Keratinocyte (primary cell): ENCODE measurements around the gene STK38. TPM values are rescaled to one million over a fixed set of nuclear protein-coding genes. Genes with fewer than 3 reads are reported as not detected.

Experiments used
- DNase-seq: peaks from one replicate; pipeline ENCODE4 v3.0.0-alpha.2; 2011; ENCODE audit warnings: low read depth, missing footprints, low spot score
- FAIRE-seq: peaks from 2 replicates; lab custom pipeline; 2011; peaks lifted over from hg19 to GRCh38; lab: Jason Lieb, UNC
- H2AFZ ChIP-seq: 2 replicates; pipeline ENCODE4 v1.6.0; 2012; ENCODE audit warnings: low read length, control low read depth, inconsistent platforms; ENCODE audit not compliant: control insufficient read depth
- H3K27ac ChIP-seq: 2 replicates; pipeline ENCODE4 v1.5.1; 2011; ENCODE audit warnings: low read length; ENCODE audit not compliant: control insufficient read depth, insufficient read depth
- H3K27me3 ChIP-seq: 3 replicates; pipeline ENCODE4 v1.6.0; 2011; ENCODE audit warnings: low read length; ENCODE audit not compliant: control insufficient read depth, insufficient read depth; ENCODE audit errors: extremely low read depth
- H3K36me3 ChIP-seq, 2 experiments: 2 replicates in 1 of 2; 3 replicates in 1 of 2; pipeline ENCODE4 v1.5.1; 2011; ENCODE audit warnings: low read length in 2 of 2, mild to moderate bottlenecking in 1 of 2; ENCODE audit not compliant: control insufficient read depth in 2 of 2, insufficient read depth in 2 of 2; ENCODE audit errors: extremely low read depth in 1 of 2
- H3K4me1 ChIP-seq: 3 replicates; pipeline ENCODE4 v1.5.1; 2011; ENCODE audit warnings: low read length; ENCODE audit not compliant: control insufficient read depth, insufficient read depth; ENCODE audit errors: extremely low read depth
- H3K4me2 ChIP-seq: 3 replicates; pipeline ENCODE4 v1.6.0; 2011; ENCODE audit warnings: low read depth, low read length; ENCODE audit not compliant: control insufficient read depth, insufficient read depth; ENCODE audit errors: extremely low read depth
- H3K4me3 ChIP-seq, 3 experiments: fragments of 200-600 bp in 1 of 3; sonication (generic) in 1 of 3; 2 replicates in 2 of 3; 3 replicates in 1 of 3; pipeline ENCODE4 v1.5.1; 2011 to 2016; ENCODE audit warnings: low read length in 3 of 3, mild to moderate bottlenecking in 3 of 3, control low read depth in 2 of 3, inconsistent platforms in 1 of 3, low read depth in 1 of 3, mixed read lengths in 1 of 3, mixed run types in 1 of 3, moderate library complexity in 1 of 3; ENCODE audit not compliant: control insufficient read depth in 2 of 3, insufficient read depth in 2 of 3; ENCODE audit errors: extremely low read depth in 1 of 3
- H3K79me2 ChIP-seq: 2 replicates; pipeline ENCODE4 v1.6.0; 2012; ENCODE audit warnings: low read length; ENCODE audit not compliant: control insufficient read depth, insufficient read depth
- H3K9ac ChIP-seq: 3 replicates; pipeline ENCODE4 v1.6.0; 2011; ENCODE audit warnings: low read length; ENCODE audit not compliant: control insufficient read depth, insufficient read depth; ENCODE audit errors: extremely low read depth
- H3K9me1 ChIP-seq: 3 replicates; pipeline ENCODE4 v1.6.0; 2011; ENCODE audit warnings: low read length; ENCODE audit not compliant: control insufficient read depth, insufficient read depth; ENCODE audit errors: extremely low read depth
- H3K9me3 ChIP-seq: 2 replicates; pipeline ENCODE4 v1.5.1; 2012; ENCODE audit warnings: low read depth, low read length; ENCODE audit not compliant: control insufficient read depth
- H4K20me1 ChIP-seq: 3 replicates; pipeline ENCODE4 v1.6.0; 2011; ENCODE audit warnings: low read length; ENCODE audit not compliant: control insufficient read depth, insufficient read depth; ENCODE audit errors: extremely low read depth
- EZH2 ChIP-seq: IDR thresholded peaks from one replicate; pipeline ENCODE4 v1.6.1; 2012; ENCODE audit warnings: inconsistent platforms, mild to moderate bottlenecking, low read length, moderate library complexity
- dilution Hi-C: fragments of 300-500 bp; cut with MboI; formaldehyde crosslinking; loops from one replicate; pipeline ENCODE4 v1.7.0; 2020; ENCODE audit warnings: low sequenced_read_pairs; ENCODE audit not compliant: extremely low pct_ligation_motif_present
- polyA plus RNA-seq, 5 experiments: library from polyadenylated mRNA; depleted of rRNA in 3 of 5; stranded (reverse) in 3 of 5; stranded (forward) in 1 of 5; unstranded in 1 of 5; fragments of >200 nt; gene quantifications; 1 replicate in 1 of 5; 2 replicates in 3 of 5; 3 replicates in 1 of 5; pipeline versions ENCODE4 v1.2.1 to v1.2.3, GENCODE V29; 2011 to 2012; ENCODE audit warnings: missing spikeins in 2 of 5, low read depth in 1 of 5, low replicate concordance in 1 of 5
- TF ChIP-seq, protein P1 (sequence below), 3 experiments: IDR thresholded peaks in 1 of 3; conservative IDR thresholded peaks in 1 of 3; optimal IDR thresholded peaks in 1 of 3; 2 replicates in 2 of 3; 3 replicates in 1 of 3; pipeline versions ENCODE3 to v1.5.1; 2011; ENCODE audit warnings: low read length in 3 of 3, mild to moderate bottlenecking in 3 of 3, moderate library complexity in 2 of 3, control low read depth in 1 of 3, inconsistent platforms in 1 of 3; ENCODE audit not compliant: insufficient read depth in 2 of 3; ENCODE audit errors: extremely low read depth in 1 of 3

Gene STK38
- polyA plus RNA-seq, 1 donor (not counting 4 experiments of a cell fraction or from before 2014, with no cell fraction given): 24.4 TPM

GRCh38 chr6:36519352-36519751 is 27.9 kb downstream of the STK38 start:
- FAIRE-seq: no peak
- H3K9me1 ChIP-seq: no peaks in the 10 kb centered on the region
- peaks cover 8 to 24% of the 10 kb centered on the region in 2 experiments for H3K36me3 ChIP-seq
- H3K4me1 ChIP-seq: peaks cover 17% of the 10 kb centered on the region
- no peaks in the 10 kb centered on the region for H3K9me3 ChIP-seq
- no peak overlapping the region for H3K4me3 ChIP-seq
- TF ChIP-seq, protein P1, sequence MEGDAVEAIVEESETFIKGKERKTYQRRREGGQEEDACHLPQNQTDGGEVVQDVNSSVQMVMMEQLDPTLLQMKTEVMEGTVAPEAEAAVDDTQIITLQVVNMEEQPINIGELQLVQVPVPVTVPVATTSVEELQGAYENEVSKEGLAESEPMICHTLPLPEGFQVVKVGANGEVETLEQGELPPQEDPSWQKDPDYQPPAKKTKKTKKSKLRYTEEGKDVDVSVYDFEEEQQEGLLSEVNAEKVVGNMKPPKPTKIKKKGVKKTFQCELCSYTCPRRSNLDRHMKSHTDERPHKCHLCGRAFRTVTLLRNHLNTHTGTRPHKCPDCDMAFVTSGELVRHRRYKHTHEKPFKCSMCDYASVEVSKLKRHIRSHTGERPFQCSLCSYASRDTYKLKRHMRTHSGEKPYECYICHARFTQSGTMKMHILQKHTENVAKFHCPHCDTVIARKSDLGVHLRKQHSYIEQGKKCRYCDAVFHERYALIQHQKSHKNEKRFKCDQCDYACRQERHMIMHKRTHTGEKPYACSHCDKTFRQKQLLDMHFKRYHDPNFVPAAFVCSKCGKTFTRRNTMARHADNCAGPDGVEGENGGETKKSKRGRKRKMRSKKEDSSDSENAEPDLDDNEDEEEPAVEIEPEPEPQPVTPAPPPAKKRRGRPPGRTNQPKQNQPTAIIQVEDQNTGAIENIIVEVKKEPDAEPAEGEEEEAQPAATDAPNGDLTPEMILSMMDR (optimal IDR thresholded peaks at IDR 0.05 in 1 of 3, IDR thresholded peaks at IDR 0.05 in 1 of 3, conservative IDR thresholded peaks at IDR 0.05 in 1 of 3; ENCODE audit: extremely low read depth in 1 of 3, insufficient read depth in 2 of 3, low read length in 3 of 3): no peak
- TF ChIP-seq EZH2: no peak
- no peak overlapping the region for H3K9ac ChIP-seq
- no peaks in the 10 kb centered on the region for H3K27me3 ChIP-seq
- no peak for DNase-seq
- H3K79me2 ChIP-seq: no peaks in the 10 kb centered on the region
- no peaks in the 10 kb centered on the region for H4K20me1 ChIP-seq
- no peak overlapping the region for H3K27ac ChIP-seq
- dilution Hi-C loops: no loop called here
- H2AFZ ChIP-seq: no peak overlapping the region
- no peak overlapping the region for H3K4me2 ChIP-seq

DNA sequence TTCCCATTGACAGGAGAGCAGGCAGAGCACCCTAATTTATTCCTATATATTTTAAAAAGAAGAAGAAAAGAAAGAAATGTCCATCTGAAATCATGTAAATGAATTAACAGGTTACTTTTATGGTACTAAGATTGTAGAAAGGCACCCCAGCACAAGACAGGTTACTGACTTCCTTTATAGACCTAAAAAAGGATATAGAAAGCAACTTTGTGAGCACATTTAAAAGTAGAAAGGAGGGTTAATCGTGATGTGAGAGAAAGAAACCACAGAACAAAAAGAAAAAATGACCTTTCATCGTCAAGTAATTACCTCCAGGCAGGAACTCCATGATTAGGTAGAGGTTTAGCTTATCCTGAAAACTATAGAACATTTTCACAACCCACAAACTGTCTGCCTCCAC is 29.9 kb downstream of the STK38 start:
- H3K9me3 ChIP-seq: no peaks in the 10 kb centered on the region
- no peaks in the 10 kb centered on the region for H3K27me3 ChIP-seq
- no peak for TF ChIP-seq EZH2
- TF ChIP-seq, protein P1 (optimal IDR thresholded peaks at IDR 0.05 in 1 of 3, IDR thresholded peaks at IDR 0.05 in 1 of 3, conservative IDR thresholded peaks at IDR 0.05 in 1 of 3; ENCODE audit: extremely low read depth in 1 of 3, insufficient read depth in 2 of 3, low read length in 3 of 3): no peak
- no peak overlapping the region for H2AFZ ChIP-seq
- H3K9me1 ChIP-seq: no peaks in the 10 kb centered on the region
- dilution Hi-C loops: no loop called here
- no peak for FAIRE-seq
- H4K20me1 ChIP-seq: no peaks in the 10 kb centered on the region
- no peaks in the 10 kb centered on the region for H3K79me2 ChIP-seq
- no peak overlapping the region for H3K27ac ChIP-seq
- H3K4me1 ChIP-seq: peaks cover 17% of the 10 kb centered on the region
- peaks cover 11 to 19% of the 10 kb centered on the region in 2 experiments for H3K36me3 ChIP-seq
- no peak for DNase-seq
- no peak overlapping the region for H3K9ac ChIP-seq
- H3K4me2 ChIP-seq: no peak overlapping the region
- H3K4me3 ChIP-seq: no peak overlapping the region
